ENCODE measurements around the gene LRRC71.

Gene LRRC71

GRCh38 chr1:156920233-156921052 lies at the start of gene LRRC71:
Gene LRRC71 (plus strand): TSS chr1:156920632. CDS start chr1:156920804, 172 bp downstream.
- Histone ChIP-seq H3K36me3 (ENCODE audit: control insufficient read depth, insufficient read depth, low read length) (no peaks in the 10 kb centered on the region), H3K27me3 (ENCODE audit: control insufficient read depth, insufficient read depth, low read length) (peaks cover 64% of the 10 kb centered on the region), H3K4me3 (ENCODE audit: low read length) (no peak within 1 kb of the TSS), H3K9ac (ENCODE audit: low read length) (no peak within 1 kb of the TSS), H3K4me1 (ENCODE audit: control insufficient read depth, insufficient read depth, low read length) (peaks cover 13% of the 10 kb centered on the region), H3K9me3 (ENCODE audit: control insufficient read depth, low read length) (no peaks in the 10 kb centered on the region)

DNA sequence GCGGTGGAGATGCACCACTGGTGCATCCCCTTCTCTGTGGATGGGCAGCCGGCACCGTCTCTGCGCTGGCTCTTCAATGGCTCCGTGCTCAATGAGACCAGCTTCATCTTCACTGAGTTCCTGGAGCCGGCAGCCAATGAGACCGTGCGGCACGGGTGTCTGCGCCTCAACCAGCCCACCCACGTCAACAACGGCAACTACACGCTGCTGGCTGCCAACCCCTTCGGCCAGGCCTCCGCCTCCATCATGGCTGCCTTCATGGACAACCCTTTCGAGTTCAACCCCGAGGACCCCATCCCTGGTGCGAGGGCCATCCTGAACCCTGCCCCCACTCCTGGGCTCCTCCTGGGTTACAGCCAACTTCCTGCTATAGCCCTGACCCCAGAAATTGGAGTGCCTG lies 46.8 kb upstream of the LRRC71 start:
- Histone ChIP-seq H3K27me3 (ENCODE audit: control insufficient read depth, insufficient read depth, low read length) (peaks cover 37% of the 10 kb centered on the region), H3K9me3 (ENCODE audit: control insufficient read depth, low read length) (no peaks in the 10 kb centered on the region), H3K4me3 (ENCODE audit: low read length) (no peak overlapping the region), H3K4me1 (ENCODE audit: control insufficient read depth, insufficient read depth, low read length) (no peaks in the 10 kb centered on the region), H3K9ac (ENCODE audit: low read length) (no peak overlapping the region), H3K36me3 (ENCODE audit: control insufficient read depth, insufficient read depth, low read length) (no peaks in the 10 kb centered on the region)

GRCh38 chr1:156874142-156874541 lies 46.3 kb upstream of the LRRC71 start:
- Histone ChIP-seq H3K27me3 (ENCODE audit: control insufficient read depth, insufficient read depth, low read length) (peaks cover 37% of the 10 kb centered on the region), H3K9me3 (ENCODE audit: control insufficient read depth, low read length) (no peaks in the 10 kb centered on the region)

GRCh38 chr1:156874572-156875340 lies 45.7 kb upstream of the LRRC71 start:
- Histone ChIP-seq H3K4me3 (ENCODE audit: low read length) (no peak overlapping the region), H3K4me1 (ENCODE audit: control insufficient read depth, insufficient read depth, low read length) (no peaks in the 10 kb centered on the region), H3K9ac (ENCODE audit: low read length) (no peak overlapping the region), H3K27me3 (ENCODE audit: control insufficient read depth, insufficient read depth, low read length) (peaks cover 37% of the 10 kb centered on the region), H3K9me3 (ENCODE audit: control insufficient read depth, low read length) (no peaks in the 10 kb centered on the region), H3K36me3 (ENCODE audit: control insufficient read depth, insufficient read depth, low read length) (no peaks in the 10 kb centered on the region)

More at GRCh38 chr1:156874142-156874541, 46.3 kb upstream of the LRRC71 start:
- Histone ChIP-seq H3K4me1 (ENCODE audit: control insufficient read depth, insufficient read depth, low read length) (no peaks in the 10 kb centered on the region), H3K9ac (ENCODE audit: low read length) (no peak overlapping the region), H3K36me3 (ENCODE audit: control insufficient read depth, insufficient read depth, low read length) (no peaks in the 10 kb centered on the region), H3K4me3 (ENCODE audit: low read length) (no peak overlapping the region)

GRCh38 chr1:156875341-156875615 lies 45.2 kb upstream of the LRRC71 start:
- no peaks in the 10 kb centered on the region for H3K4me1 ChIP-seq (ENCODE audit: control insufficient read depth, insufficient read depth, low read length)
- H3K9me3 ChIP-seq (ENCODE audit: control insufficient read depth, low read length): no peaks in the 10 kb centered on the region
- no peak overlapping the region for H3K4me3 ChIP-seq (ENCODE audit: low read length)
- H3K9ac ChIP-seq (ENCODE audit: low read length): no peak overlapping the region
- H3K36me3 ChIP-seq (ENCODE audit: control insufficient read depth, insufficient read depth, low read length): no peaks in the 10 kb centered on the region
- peaks cover 41% of the 10 kb centered on the region for H3K27me3 ChIP-seq (ENCODE audit: control insufficient read depth, insufficient read depth, low read length)

GRCh38 chr1:156876281-156876680 lies 44.2 kb upstream of the LRRC71 start:
- Histone ChIP-seq H3K4me1 (ENCODE audit: control insufficient read depth, insufficient read depth, low read length) (no peaks in the 10 kb centered on the region), H3K9ac (ENCODE audit: low read length) (no peak overlapping the region), H3K27me3 (ENCODE audit: control insufficient read depth, insufficient read depth, low read length) (peaks cover 49% of the 10 kb centered on the region), H3K4me3 (ENCODE audit: low read length) (no peak overlapping the region), H3K36me3 (ENCODE audit: control insufficient read depth, insufficient read depth, low read length) (no peaks in the 10 kb centered on the region), H3K9me3 (ENCODE audit: control insufficient read depth, low read length) (no peaks in the 10 kb centered on the region)

- Histone ChIP-seq H3K9ac (ENCODE audit: low read length) (no peak overlapping the region), H3K9me3 (ENCODE audit: control insufficient read depth, low read length) (no peaks in the 10 kb centered on the region), H3K4me3 (ENCODE audit: low read length) (no peak overlapping the region), H3K36me3 (ENCODE audit: control insufficient read depth, insufficient read depth, low read length) (no peaks in the 10 kb centered on the region), H3K27me3 (ENCODE audit: control insufficient read depth, insufficient read depth, low read length) (peaks cover 60% of the 10 kb centered on the region), H3K4me1 (ENCODE audit: control insufficient read depth, insufficient read depth, low read length) (no peaks in the 10 kb centered on the region)
Measured at GRCh38 chr1:156877433-156878170, 42.8 kb upstream of the LRRC71 start.

DNA sequence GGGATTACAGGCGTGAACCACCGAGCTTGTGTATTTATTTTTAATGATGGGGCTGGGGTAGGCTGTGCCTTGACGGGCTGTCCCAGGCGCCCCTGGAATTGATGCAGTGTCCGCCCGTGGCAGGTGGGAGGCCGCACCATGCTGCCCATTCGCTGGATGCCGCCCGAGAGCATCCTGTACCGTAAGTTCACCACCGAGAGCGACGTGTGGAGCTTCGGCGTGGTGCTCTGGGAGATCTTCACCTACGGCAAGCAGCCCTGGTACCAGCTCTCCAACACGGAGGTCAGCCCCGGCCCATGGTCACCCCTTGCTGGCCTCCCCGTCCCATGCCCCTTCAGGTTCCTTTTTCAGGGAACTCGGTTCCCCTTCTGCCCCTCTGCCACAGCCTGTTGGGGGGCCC lies 40.6 kb upstream of the LRRC71 start:
- no peaks in the 10 kb centered on the region for H3K36me3 ChIP-seq (ENCODE audit: control insufficient read depth, insufficient read depth, low read length)
- H3K9me3 ChIP-seq (ENCODE audit: control insufficient read depth, low read length): no peaks in the 10 kb centered on the region
- H3K9ac ChIP-seq (ENCODE audit: low read length): no peak overlapping the region
- H3K4me3 ChIP-seq (ENCODE audit: low read length): no peak overlapping the region
- peaks cover 68% of the 10 kb centered on the region for H3K27me3 ChIP-seq (ENCODE audit: control insufficient read depth, insufficient read depth, low read length)
- H3K4me1 ChIP-seq (ENCODE audit: control insufficient read depth, insufficient read depth, low read length): no peaks in the 10 kb centered on the region

DNA sequence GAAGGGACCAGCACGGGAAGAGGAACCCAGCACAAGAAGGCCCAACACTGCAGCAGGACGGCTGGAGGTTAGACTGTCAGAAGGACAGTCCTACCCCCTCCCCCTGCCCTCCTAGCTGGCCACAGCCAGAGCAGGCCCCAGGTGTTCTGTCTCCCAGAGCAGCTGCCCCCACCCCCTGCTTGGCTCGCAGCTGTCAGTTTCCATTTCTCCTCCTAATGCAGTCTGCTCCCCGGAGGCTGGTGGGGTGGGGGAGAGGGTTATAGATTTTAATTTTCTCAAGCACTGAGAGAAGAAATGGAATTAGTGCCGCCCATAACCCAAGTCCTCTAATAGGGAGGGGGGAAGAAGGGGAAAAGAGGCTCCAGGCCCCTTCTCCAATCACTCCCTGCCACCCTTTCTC lies 40.0 kb upstream of the LRRC71 start:
- Histone ChIP-seq H3K9me3 (ENCODE audit: control insufficient read depth, low read length) (no peaks in the 10 kb centered on the region), H3K36me3 (ENCODE audit: control insufficient read depth, insufficient read depth, low read length) (no peaks in the 10 kb centered on the region), H3K4me3 (ENCODE audit: low read length) (no peak overlapping the region), H3K27me3 (ENCODE audit: control insufficient read depth, insufficient read depth, low read length) (peaks cover 68% of the 10 kb centered on the region), H3K9ac (ENCODE audit: low read length) (no peak overlapping the region), H3K4me1 (ENCODE audit: control insufficient read depth, insufficient read depth, low read length) (no peaks in the 10 kb centered on the region)

- Histone ChIP-seq H3K4me1 (ENCODE audit: control insufficient read depth, insufficient read depth, low read length) (no peaks in the 10 kb centered on the region), H3K27me3 (ENCODE audit: control insufficient read depth, insufficient read depth, low read length) (peaks cover 66% of the 10 kb centered on the region), H3K36me3 (ENCODE audit: control insufficient read depth, insufficient read depth, low read length) (no peaks in the 10 kb centered on the region), H3K9me3 (ENCODE audit: control insufficient read depth, low read length) (no peaks in the 10 kb centered on the region), H3K4me3 (ENCODE audit: low read length) (no peak overlapping the region), H3K9ac (ENCODE audit: low read length) (no peak overlapping the region)
Measured at GRCh38 chr1:156881101-156881500, 39.3 kb upstream of the LRRC71 start.

- Histone ChIP-seq H3K9ac (ENCODE audit: low read length) (no peak overlapping the region), H3K4me3 (ENCODE audit: low read length) (no peak overlapping the region), H3K9me3 (ENCODE audit: control insufficient read depth, low read length) (no peaks in the 10 kb centered on the region), H3K36me3 (ENCODE audit: control insufficient read depth, insufficient read depth, low read length) (no peaks in the 10 kb centered on the region), H3K27me3 (ENCODE audit: control insufficient read depth, insufficient read depth, low read length) (peaks cover 65% of the 10 kb centered on the region), H3K4me1 (ENCODE audit: control insufficient read depth, insufficient read depth, low read length) (no peaks in the 10 kb centered on the region)
Measured at GRCh38 chr1:156881663-156882062, 38.8 kb upstream of the LRRC71 start.

DNA sequence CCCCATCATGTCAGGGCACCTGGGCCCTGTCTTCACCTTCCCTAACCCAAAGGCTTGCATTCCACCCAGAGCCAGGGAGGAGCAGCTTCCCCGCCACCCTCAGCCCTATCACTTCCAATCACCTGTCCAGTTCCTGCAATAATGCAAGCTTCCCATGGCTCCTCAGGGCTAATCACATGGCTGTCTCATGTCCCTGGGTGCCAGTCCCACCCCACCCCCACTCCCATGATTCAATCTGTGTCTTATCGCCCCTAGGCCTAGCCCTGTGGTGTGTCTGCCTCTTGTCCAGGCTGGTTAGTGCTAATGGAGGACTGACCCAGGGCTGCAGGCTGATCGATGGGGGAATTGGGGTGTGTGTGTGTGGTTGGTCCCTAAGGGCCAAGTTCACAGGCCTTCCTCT lies 37.9 kb upstream of the LRRC71 start:
- H3K4me1 ChIP-seq (ENCODE audit: control insufficient read depth, insufficient read depth, low read length): no peaks in the 10 kb centered on the region
- H3K36me3 ChIP-seq (ENCODE audit: control insufficient read depth, insufficient read depth, low read length): no peaks in the 10 kb centered on the region
- H3K9ac ChIP-seq (ENCODE audit: low read length): no peak overlapping the region
- no peak overlapping the region for H3K4me3 ChIP-seq (ENCODE audit: low read length)
- no peaks in the 10 kb centered on the region for H3K9me3 ChIP-seq (ENCODE audit: control insufficient read depth, low read length)
- peaks cover 65% of the 10 kb centered on the region for H3K27me3 ChIP-seq (ENCODE audit: control insufficient read depth, insufficient read depth, low read length)

Measured in mucosa of stomach (tissue), 1 donor.